GM21825 (cell line): Measurements from ENCODE around the gene PRUNE2.
"Not testable (repeated sequence)": the region's sequence is repeated elsewhere in the genome, so short reads cannot be mapped to it uniquely, and the experiment has no call there.

Experiments
- ATAC-seq: cut with Tn5 transposase; IDR thresholded peaks from one replicate; pipeline ENCODE4 v1.9.1; 2021; ENCODE audit warnings: mild to moderate bottlenecking, moderate library complexity; ENCODE audit not compliant: unreplicated experiment

The PRUNE2 gene

GRCh38 chr9:76699971-76700370 is 205.9 kb downstream of the PRUNE2 start:
- ATAC-seq: no peak

GRCh38 chr9:76697554-76697953 is 208.4 kb downstream of the PRUNE2 start:
- no peak for ATAC-seq

GRCh38 chr9:76697081-76697480 is 208.8 kb downstream of the PRUNE2 start:
- ATAC-seq: no peak

- no peak for ATAC-seq
Measured at GRCh38 chr9:76693912-76694311, 212.0 kb downstream of the PRUNE2 start.

GRCh38 chr9:76692458-76693129 is 213.3 kb downstream of the PRUNE2 start:
- no peak for ATAC-seq

- no peak for ATAC-seq
Measured at GRCh38 chr9:76691517-76692313, 214.2 kb downstream of the PRUNE2 start.

GRCh38 chr9:76690973-76691370 is 214.9 kb downstream of the PRUNE2 start:
- no peak for ATAC-seq

GRCh38 chr9:76690246-76690972 is 215.5 kb downstream of the PRUNE2 start:
- no peak for ATAC-seq

- no peak for ATAC-seq
Measured at GRCh38 chr9:76688471-76689238, 217.3 kb downstream of the PRUNE2 start.

- no peak for ATAC-seq
Measured at GRCh38 chr9:76687861-76688391, 218.0 kb downstream of the PRUNE2 start.

- ATAC-seq: no peak
Measured at GRCh38 chr9:76686756-76687155, 219.2 kb downstream of the PRUNE2 start.

GRCh38 chr9:76684213-76684612 is 221.7 kb downstream of the PRUNE2 start:
- ATAC-seq: no peak

GRCh38 chr9:76681556-76681955 is 224.4 kb downstream of the PRUNE2 start:
- ATAC-seq: no peak

- no peak for ATAC-seq
Measured at GRCh38 chr9:76680716-76681425, 225.0 kb downstream of the PRUNE2 start.

- ATAC-seq: no peak
Measured at GRCh38 chr9:76677481-76678055, 228.3 kb downstream of the PRUNE2 start.

GRCh38 chr9:76676857-76677256 is 229.1 kb downstream of the PRUNE2 start:
- no peak for ATAC-seq

- no peak for ATAC-seq
Measured at GRCh38 chr9:76667521-76667957, 238.4 kb downstream of the PRUNE2 start.

- ATAC-seq: not testable (repeated sequence)
Measured at GRCh38 chr9:76665966-76666365, 239.9 kb downstream of the PRUNE2 start.

GRCh38 chr9:76665458-76665857 is 240.5 kb downstream of the PRUNE2 start:
- no peak for ATAC-seq

- no peak for ATAC-seq
Measured at GRCh38 chr9:76664120-76664519, 241.8 kb downstream of the PRUNE2 start.
